CD4-positive, alpha-beta memory T cell (primary cell): ENCODE data around the gene AKR1D1. TPM values are rescaled to one million over a fixed set of nuclear protein-coding genes. Genes with fewer than 3 reads are reported as not detected.

Source experiments
- CTCF ChIA-PET: fragments of 350-600 bp; sonication (Branson Sonifier 250); formaldehyde crosslinking; loops from one replicate; lab custom pipeline; 2021; ENCODE audit warnings: inconsistent platforms; ENCODE audit not compliant: partially characterized antibody; lab: Charles Lee
- POLR2A ChIA-PET: fragments of 350-600 bp; sonication (Branson Sonifier 250); formaldehyde crosslinking; loops from one replicate; lab custom pipeline; 2021; ENCODE audit not compliant: partially characterized antibody; lab: Charles Lee
- DNase-seq, 5 donors: peaks; one replicate each; pipeline versions ENCODE4 v3.0.0 to v3.0.0-alpha.2; 2020 to 2022; ENCODE audit warnings: mixed read lengths in 1 of 5
- H3K27ac ChIP-seq: one replicate; pipeline ENCODE4 v1.7.0; 2013; ENCODE audit warnings: low read depth, low read length
- H3K27me3 ChIP-seq: 2 replicates; pipeline ENCODE4 v1.7.0; 2013; ENCODE audit warnings: mild to moderate bottlenecking, low read length, moderate library complexity; ENCODE audit not compliant: insufficient read depth
- H3K36me3 ChIP-seq: 2 replicates; pipeline ENCODE4 v1.7.0; 2013; ENCODE audit warnings: mild to moderate bottlenecking, low read length, moderate library complexity; ENCODE audit not compliant: insufficient read depth
- H3K4me1 ChIP-seq: 2 replicates; pipeline ENCODE4 v1.7.0; 2013; ENCODE audit warnings: mild to moderate bottlenecking, low read length, moderate library complexity; ENCODE audit not compliant: insufficient read depth
- H3K4me3 ChIP-seq, 2 donors: one replicate each; pipeline ENCODE4 v1.7.0; 2013; ENCODE audit warnings: low read length in 2 of 2, mild to moderate bottlenecking in 1 of 2
- H3K9me3 ChIP-seq, 2 donors: one replicate each; pipeline ENCODE4 v1.7.0; 2013; ENCODE audit warnings: low read length in 2 of 2, control low read depth in 1 of 2; ENCODE audit not compliant: control insufficient read depth in 1 of 2
- H3K27ac Mint-ChIP-seq, 7 donors: one replicate each; pipeline ENCODE4 v1.8.0; 2020 to 2021; ENCODE audit warnings: mixed read lengths in 7 of 7, mild to moderate bottlenecking in 6 of 7, inconsistent platforms in 3 of 7, moderate library complexity in 3 of 7
- H3K27me3 Mint-ChIP-seq, 2 donors: one replicate each; pipeline ENCODE4 v1.8.0; 2020 to 2021; ENCODE audit warnings: mixed read lengths in 2 of 2
- H3K36me3 Mint-ChIP-seq, 2 donors: one replicate each; pipeline ENCODE4 v1.8.0; 2020 to 2021; ENCODE audit warnings: mixed read lengths in 2 of 2, inconsistent platforms in 1 of 2, mild to moderate bottlenecking in 1 of 2
- H3K4me1 Mint-ChIP-seq, 4 donors: one replicate each; pipeline ENCODE4 v1.8.0; 2020 to 2021; ENCODE audit warnings: mixed read lengths in 4 of 4, mild to moderate bottlenecking in 1 of 4
- H3K4me3 Mint-ChIP-seq, 8 donors: one replicate each; pipeline ENCODE4 v1.8.0; 2020 to 2021; ENCODE audit warnings: mixed read lengths in 8 of 8, mild to moderate bottlenecking in 7 of 8, moderate library complexity in 6 of 8, inconsistent platforms in 3 of 8
- H3K9me3 Mint-ChIP-seq, 8 donors: one replicate each; pipeline ENCODE4 v1.8.0; 2020 to 2021; ENCODE audit warnings: mixed read lengths in 8 of 8, mild to moderate bottlenecking in 5 of 8, inconsistent platforms in 3 of 8, moderate library complexity in 1 of 8
- intact Hi-C: fragments of 100-400 bp; cut with micrococcal nuclease; formaldehyde crosslinking; loops from one replicate; pipeline ENCODE4 v1.15.1; 2023
- polyA plus RNA-seq, 2 donors: library from polyadenylated mRNA; unstranded; fragments of 300-500 nt; fragmentation: Illumina TruSeq; gene quantifications; one replicate each; pipeline ENCODE4 v1.2.3, GENCODE V29; 2021
- total RNA-seq, 2 experiments: library from RNA; stranded (reverse); gene quantifications; one replicate each; pipeline ENCODE4 v1.2.3, GENCODE V29; 2021

AKR1D1 gene
- total and polyA plus RNA-seq, 4 experiments from 2014 or later: not detected

- Mint-ChIP-seq H3K27ac (no peak overlapping the region), H3K4me1 (peaks cover 1 to 5% (median 4%) of the 10 kb centered on the region in 4 donors), H3K27me3 (peaks cover 0 to 12% of the 10 kb centered on the region in 2 donors), H3K9me3 (no peaks in the 10 kb centered on the region), H3K36me3 (no peaks in the 10 kb centered on the region), H3K4me3 (no peak overlapping the region)
- Histone ChIP-seq H3K27ac (no peak overlapping the region), H3K4me1 (no peaks in the 10 kb centered on the region), H3K4me3 (no peak overlapping the region), H3K9me3 (no peaks in the 10 kb centered on the region), H3K27me3 (no peaks in the 10 kb centered on the region), H3K36me3 (no peaks in the 10 kb centered on the region)
- POLR2A ChIA-PET: no interaction called here
- intact Hi-C loops: no loop called here
- CTCF ChIA-PET: no interaction called here
- no peak for DNase-seq
These were observed 75.7 kb downstream of the AKR1D1 start for GRCh38 chr7:138151731-138152577.

GRCh38 chr7:138154661-138155060 lies 78.4 kb downstream of the AKR1D1 start:
- Mint-ChIP-seq H3K36me3 (no peaks in the 10 kb centered on the region), H3K27me3 (peaks cover 0 to 9% of the 10 kb centered on the region in 2 donors), H3K4me1 (no peaks in the 10 kb centered on the region), H3K4me3 (no peak overlapping the region), H3K27ac (no peak overlapping the region), H3K9me3 (no peaks in the 10 kb centered on the region)
- ChIA-PET CTCF (no interaction called here), POLR2A (no interaction called here)
- no peak for DNase-seq
- Histone ChIP-seq H3K9me3 (no peaks in the 10 kb centered on the region), H3K4me3 (no peak overlapping the region), H3K36me3 (no peaks in the 10 kb centered on the region), H3K27ac (no peak overlapping the region), H3K4me1 (no peaks in the 10 kb centered on the region), H3K27me3 (no peaks in the 10 kb centered on the region)
- intact Hi-C loops: no loop called here

GRCh38 chr7:138157702-138158101 lies 81.4 kb downstream of the AKR1D1 start:
- Mint-ChIP-seq H3K4me3 (no peak overlapping the region), H3K27me3 (peaks cover 0 to 5% of the 10 kb centered on the region in 2 donors), H3K4me1 (no peaks in the 10 kb centered on the region), H3K27ac (no peak overlapping the region), H3K36me3 (no peaks in the 10 kb centered on the region), H3K9me3 (no peaks in the 10 kb centered on the region)
- ChIA-PET CTCF (no interaction called here), POLR2A (no interaction called here)
- Histone ChIP-seq H3K27ac (no peak overlapping the region), H3K9me3 (no peaks in the 10 kb centered on the region), H3K4me1 (no peaks in the 10 kb centered on the region), H3K4me3 (no peak overlapping the region), H3K36me3 (no peaks in the 10 kb centered on the region), H3K27me3 (no peaks in the 10 kb centered on the region)
- intact Hi-C loops: no loop called here
- DNase-seq: no peak

- Histone ChIP-seq H3K9me3 (no peaks in the 10 kb centered on the region), H3K4me1 (no peaks in the 10 kb centered on the region), H3K27me3 (no peaks in the 10 kb centered on the region), H3K4me3 (no peak overlapping the region), H3K27ac (no peak overlapping the region), H3K36me3 (no peaks in the 10 kb centered on the region)
- Mint-ChIP-seq H3K4me1 (no peaks in the 10 kb centered on the region), H3K27me3 (no peaks in the 10 kb centered on the region), H3K9me3 (peaks cover 0 to 4% (median under 1%) of the 10 kb centered on the region in 8 donors), H3K4me3 (no peak overlapping the region), H3K36me3 (peaks cover 0 to 2% of the 10 kb centered on the region in 2 donors), H3K27ac (no peak overlapping the region)
- intact Hi-C loops: no loop called here
- ChIA-PET CTCF (interaction anchor here (0.9 to 4.4 kb wide), 2 partner anchors 11 to 579 kb away, joined by 5 to 99 read pairs; no protein-coding TSS in a partner anchor), POLR2A (interaction anchor here (1.1 kb wide), 1 partner anchor 580 kb away, joined by 3 read pairs; no protein-coding TSS in a partner anchor)
- DNase-seq: no peak
These were observed 82.7 kb downstream of the AKR1D1 start for GRCh38 chr7:138158739-138159528.

DNA sequence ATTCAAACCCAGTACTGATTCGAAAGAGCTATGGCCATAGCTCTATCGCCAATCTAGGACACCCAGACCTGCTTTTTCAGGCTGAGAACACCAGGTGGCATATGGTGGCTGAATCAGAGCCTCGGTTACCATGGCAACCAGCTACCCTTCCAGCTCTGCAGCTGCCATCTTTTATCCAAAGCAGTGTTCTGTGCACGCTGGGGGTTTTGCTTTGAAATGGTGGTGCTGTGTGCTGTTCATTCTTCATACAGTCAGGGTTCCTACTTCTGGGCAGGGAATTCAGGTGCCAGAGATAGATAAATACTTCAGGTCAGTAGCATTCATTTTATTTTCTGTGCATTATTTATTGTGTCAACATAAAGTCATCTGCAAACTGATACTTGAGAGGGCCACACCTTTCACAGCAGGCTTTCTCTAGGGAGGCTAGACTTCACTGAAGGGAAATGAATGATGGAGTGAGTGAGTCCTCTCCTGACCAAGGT lies 85.4 kb downstream of the AKR1D1 start:
- no peaks in the 10 kb centered on the region for H3K36me3 ChIP-seq
- DNase-seq: peak; percentile 71 to 82 (median 81)
- no peak overlapping the region for H3K27ac Mint-ChIP-seq
- ChIA-PET POLR2A (interaction anchor here (1.5 kb wide), 1 partner anchor 577 kb away, joined by 13 read pairs; no protein-coding TSS in a partner anchor), CTCF (interaction anchor here (1.0 to 4.4 kb wide), 12 partner anchors 9 to 712 kb away, joined by 3 to 99 read pairs (median 4); no protein-coding TSS in a partner anchor)
- H3K4me1 ChIP-seq: no peaks in the 10 kb centered on the region
- no peaks in the 10 kb centered on the region for H3K27me3 ChIP-seq
- H3K9me3 Mint-ChIP-seq: peaks cover 5 to 26% (median 16%) of the 10 kb centered on the region in 8 donors
- H3K9me3 ChIP-seq: no peaks in the 10 kb centered on the region
- H3K27me3 Mint-ChIP-seq: peaks cover 2 to 4% of the 10 kb centered on the region in 2 donors
- intact Hi-C loops: loop anchor here (1.0 kb wide), 1 partner anchor 577 kb away; no protein-coding TSS in a partner anchor
- no peak overlapping the region for H3K4me3 ChIP-seq
- H3K36me3 Mint-ChIP-seq: peaks cover 2 to 9% of the 10 kb centered on the region in 2 donors
- H3K4me3 Mint-ChIP-seq: no peak overlapping the region
- no peak overlapping the region for H3K27ac ChIP-seq
- no peaks in the 10 kb centered on the region for H3K4me1 Mint-ChIP-seq

- intact Hi-C loops: no loop called here
- Histone ChIP-seq H3K4me3 (no peak overlapping the region), H3K27ac (no peak overlapping the region), H3K36me3 (no peaks in the 10 kb centered on the region), H3K27me3 (no peaks in the 10 kb centered on the region), H3K4me1 (no peaks in the 10 kb centered on the region), H3K9me3 (no peaks in the 10 kb centered on the region)
- Mint-ChIP-seq H3K9me3 (peaks cover 5 to 26% (median 16%) of the 10 kb centered on the region in 8 donors), H3K4me1 (no peaks in the 10 kb centered on the region), H3K4me3 (no peak overlapping the region), H3K27ac (no peak overlapping the region), H3K36me3 (peaks cover 2 to 9% of the 10 kb centered on the region in 2 donors), H3K27me3 (peaks cover 4% of the 10 kb centered on the region in 2 donors)
- ChIA-PET POLR2A (interaction anchor here (1.5 kb wide), 1 partner anchor 577 kb away, joined by 13 read pairs; no protein-coding TSS in a partner anchor), CTCF (interaction anchor here (1.0 to 4.4 kb wide), 9 partner anchors 9 to 712 kb away, joined by 3 to 99 read pairs (median 6); no protein-coding TSS in a partner anchor)
- DNase-seq: no peak
These were observed 86.0 kb downstream of the AKR1D1 start for GRCh38 chr7:138162236-138162635.
